Suprapubic skin (tissue), 4 donors: ENCODE measurements around the gene NLRP10. TPM values are rescaled to one million over a fixed set of nuclear protein-coding genes. Genes with fewer than 3 reads are reported as not detected.

ENCODE experiments used
- DNase-seq, 2 donors: peaks; one replicate each; pipeline ENCODE4 v3.0.0-alpha.2; 2019; ENCODE audit warnings: low spot score in 2 of 2
- H3K27ac ChIP-seq: fragments of 200-600 bp; sonication (generic); one replicate; pipeline ENCODE4 v1.5.1; 2019
- H3K27me3 ChIP-seq: fragments of 200-600 bp; sonication (generic); one replicate; pipeline ENCODE4 v1.5.1; 2019
- H3K36me3 ChIP-seq: fragments of 200-600 bp; sonication (generic); one replicate; pipeline ENCODE4 v1.5.1; 2019
- H3K4me1 ChIP-seq: fragments of 200-600 bp; sonication (generic); one replicate; pipeline ENCODE4 v1.5.1; 2019
- H3K4me3 ChIP-seq: fragments of 200-600 bp; sonication (generic); one replicate; pipeline ENCODE4 v1.5.1; 2019; ENCODE audit warnings: mild to moderate bottlenecking
- H3K9me3 ChIP-seq: fragments of 200-600 bp; sonication (generic); one replicate; pipeline ENCODE4 v1.5.1; 2019
- CTCF ChIP-seq, 2 donors: fragments of 200-600 bp in 1 of 2; fragments of 450-650 bp in 1 of 2; sonication (generic) in 1 of 2; IDR thresholded peaks; one replicate each; pipeline ENCODE4 v1.5.1; 2016 to 2019; ENCODE audit warnings: antibody characterized with exemption in 2 of 2, mild to moderate bottlenecking in 1 of 2, moderate library complexity in 1 of 2
- EP300 ChIP-seq: sonication (generic); formaldehyde crosslinking; IDR thresholded peaks from one replicate; pipeline ENCODE4 v1.6.1; 2017; ENCODE audit warnings: antibody characterized with exemption
- POLR2A ChIP-seq, 2 donors: fragments of 450-650 bp; IDR thresholded peaks; one replicate each; pipeline ENCODE4 v1.6.1; 2017; ENCODE audit warnings: antibody characterized with exemption in 2 of 2, mild to moderate bottlenecking in 2 of 2, moderate library complexity in 2 of 2
- POLR2AphosphoS5 ChIP-seq, 3 donors: sonication (generic); formaldehyde crosslinking; IDR thresholded peaks; one replicate each; pipeline ENCODE4 v1.6.1; 2017; ENCODE audit warnings: antibody characterized with exemption in 3 of 3
- WGBS: methylation state at CpG from one replicate; pipeline ENCODE4 v1.1.5; 2018; 5-methylcytosine and 5-hydroxymethylcytosine counted together
- total RNA-seq, 4 donors: library from RNA; depleted of rRNA; stranded (reverse); fragments of >200 nt; gene quantifications; one replicate each; pipeline ENCODE4 v1.1.0, GENCODE V29; 2016

The NLRP10 gene
- total RNA-seq, 4 donors from 2014 or later = 12.9 to 68.0 (median 42.4) TPM

DNA sequence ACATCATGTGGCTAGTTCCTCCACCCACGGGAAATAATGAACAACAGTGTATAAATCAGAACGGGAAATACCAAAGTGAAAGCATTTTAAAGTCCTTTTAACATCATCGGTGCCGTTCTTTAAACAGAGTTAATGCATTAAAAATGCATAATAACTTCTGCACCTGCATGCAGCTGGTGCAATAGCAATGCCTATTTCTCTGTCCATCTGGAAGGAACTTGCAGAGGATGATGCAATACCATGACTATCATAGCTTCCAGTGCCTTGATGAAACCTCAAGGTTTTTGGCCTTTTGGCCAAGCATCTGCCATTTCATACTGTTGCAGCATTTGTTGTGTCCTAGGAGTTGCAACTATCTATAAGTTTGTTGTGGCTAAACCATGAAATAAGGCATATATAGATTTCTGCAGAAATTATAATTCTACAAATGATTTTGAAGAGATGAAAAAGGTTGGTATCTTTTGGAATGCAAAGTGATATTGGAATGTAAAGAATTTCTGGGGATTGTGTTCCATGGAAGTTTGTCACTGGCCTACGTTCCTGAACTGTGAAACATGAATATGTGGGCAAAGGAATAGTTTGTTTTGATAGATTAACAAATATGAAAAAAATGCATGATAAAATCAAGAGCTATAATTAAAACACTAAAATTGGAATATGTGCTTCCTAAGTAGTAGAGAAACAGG, 12.1 kb upstream of the NLRP10 start:
- Histone ChIP-seq H3K4me1 (no peaks in the 10 kb centered on the region), H3K9me3 (no peaks in the 10 kb centered on the region), H3K27me3 (no peaks in the 10 kb centered on the region), H3K36me3 (no peaks in the 10 kb centered on the region), H3K4me3 (no peak overlapping the region), H3K27ac (no peak overlapping the region)
- WGBS = 35% methylated on average over 5 of the region's 5 CpGs
- no peak for DNase-seq
- TF ChIP-seq EP300 = no peak
- no peak for TF ChIP-seq POLR2A (IDR thresholded peaks at IDR 0.05)
- TF ChIP-seq CTCF (IDR thresholded peaks at IDR 0.05) = no peak
- no peak for TF ChIP-seq POLR2AphosphoS5 (IDR thresholded peaks at IDR 0.05)

DNA sequence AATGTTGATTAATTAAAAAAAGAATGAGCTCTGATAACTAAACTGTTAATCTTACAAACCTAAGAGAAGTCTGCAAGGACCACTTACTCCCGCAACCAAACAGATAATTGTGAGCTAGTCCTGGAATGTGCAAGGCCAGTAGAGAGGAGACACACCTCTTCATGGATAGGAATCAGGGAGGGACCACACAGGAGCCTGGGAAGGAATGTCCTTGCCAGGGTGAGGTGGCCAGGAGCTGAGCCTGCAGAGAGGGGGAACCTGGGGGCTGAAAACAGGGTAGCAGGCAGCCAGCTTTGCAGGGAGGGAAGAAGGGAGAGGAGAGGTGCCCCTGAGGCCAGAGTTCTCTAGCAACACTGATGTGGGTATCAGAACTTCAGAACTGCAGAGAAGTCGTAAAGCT, 9.4 kb upstream of the NLRP10 start:
- DNase-seq = no peak
- no peak overlapping the region for H3K4me3 ChIP-seq
- no peaks in the 10 kb centered on the region for H3K9me3 ChIP-seq
- no peaks in the 10 kb centered on the region for H3K4me1 ChIP-seq
- H3K27me3 ChIP-seq = no peaks in the 10 kb centered on the region
- H3K36me3 ChIP-seq = no peaks in the 10 kb centered on the region
- WGBS = 84% methylated on average over 2 of the region's 2 CpGs
- TF ChIP-seq EP300 (no peak), POLR2AphosphoS5 (IDR thresholded peaks at IDR 0.05) (no peak), POLR2A (IDR thresholded peaks at IDR 0.05) (no peak), CTCF (IDR thresholded peaks at IDR 0.05) (no peak)
- no peak overlapping the region for H3K27ac ChIP-seq

- WGBS = 80% methylated on average over 5 of the region's 5 CpGs
- H3K27ac ChIP-seq = no peak overlapping the region
- no peak overlapping the region for H3K4me3 ChIP-seq
- no peaks in the 10 kb centered on the region for H3K27me3 ChIP-seq
- no peak for DNase-seq
- H3K4me1 ChIP-seq = no peaks in the 10 kb centered on the region
- TF ChIP-seq CTCF (IDR thresholded peaks at IDR 0.05) (no peak), POLR2AphosphoS5 (IDR thresholded peaks at IDR 0.05) (no peak), EP300 (no peak), POLR2A (IDR thresholded peaks at IDR 0.05) (no peak)
- no peaks in the 10 kb centered on the region for H3K36me3 ChIP-seq
- no peaks in the 10 kb centered on the region for H3K9me3 ChIP-seq
Observed at GRCh38 chr11:7973011-7973410, 7.8 kb upstream of the NLRP10 start.

DNA sequence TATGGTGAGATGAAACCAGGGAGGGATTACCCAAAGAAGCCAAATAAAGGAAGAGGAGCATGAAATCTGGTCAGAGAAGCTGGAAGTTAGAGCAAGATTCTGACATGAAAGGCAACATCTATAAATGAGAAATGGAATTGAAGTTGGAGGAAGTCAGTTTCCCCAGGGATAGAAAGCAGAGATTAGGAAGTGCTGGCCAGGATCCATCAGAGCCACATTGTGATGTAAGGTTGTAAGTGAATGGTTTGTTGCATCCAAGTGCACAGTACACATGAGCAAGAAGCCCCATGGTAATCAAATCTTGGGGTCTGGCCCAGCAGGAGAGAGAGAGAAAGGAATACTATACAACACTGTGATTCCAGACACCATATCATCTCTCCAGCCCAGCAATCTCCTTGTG, 6.6 kb upstream of the NLRP10 start:
- DNase-seq = no peak
- TF ChIP-seq EP300 = no peak
- no peak for TF ChIP-seq CTCF (IDR thresholded peaks at IDR 0.05)
- TF ChIP-seq POLR2AphosphoS5 (IDR thresholded peaks at IDR 0.05) = no peak
- TF ChIP-seq POLR2A (IDR thresholded peaks at IDR 0.05) = no peak
- H3K36me3 ChIP-seq = no peaks in the 10 kb centered on the region
- H3K9me3 ChIP-seq = no peaks in the 10 kb centered on the region
- no peaks in the 10 kb centered on the region for H3K27me3 ChIP-seq
- no peak overlapping the region for H3K27ac ChIP-seq
- H3K4me3 ChIP-seq = no peak overlapping the region
- H3K4me1 ChIP-seq = no peaks in the 10 kb centered on the region

DNA sequence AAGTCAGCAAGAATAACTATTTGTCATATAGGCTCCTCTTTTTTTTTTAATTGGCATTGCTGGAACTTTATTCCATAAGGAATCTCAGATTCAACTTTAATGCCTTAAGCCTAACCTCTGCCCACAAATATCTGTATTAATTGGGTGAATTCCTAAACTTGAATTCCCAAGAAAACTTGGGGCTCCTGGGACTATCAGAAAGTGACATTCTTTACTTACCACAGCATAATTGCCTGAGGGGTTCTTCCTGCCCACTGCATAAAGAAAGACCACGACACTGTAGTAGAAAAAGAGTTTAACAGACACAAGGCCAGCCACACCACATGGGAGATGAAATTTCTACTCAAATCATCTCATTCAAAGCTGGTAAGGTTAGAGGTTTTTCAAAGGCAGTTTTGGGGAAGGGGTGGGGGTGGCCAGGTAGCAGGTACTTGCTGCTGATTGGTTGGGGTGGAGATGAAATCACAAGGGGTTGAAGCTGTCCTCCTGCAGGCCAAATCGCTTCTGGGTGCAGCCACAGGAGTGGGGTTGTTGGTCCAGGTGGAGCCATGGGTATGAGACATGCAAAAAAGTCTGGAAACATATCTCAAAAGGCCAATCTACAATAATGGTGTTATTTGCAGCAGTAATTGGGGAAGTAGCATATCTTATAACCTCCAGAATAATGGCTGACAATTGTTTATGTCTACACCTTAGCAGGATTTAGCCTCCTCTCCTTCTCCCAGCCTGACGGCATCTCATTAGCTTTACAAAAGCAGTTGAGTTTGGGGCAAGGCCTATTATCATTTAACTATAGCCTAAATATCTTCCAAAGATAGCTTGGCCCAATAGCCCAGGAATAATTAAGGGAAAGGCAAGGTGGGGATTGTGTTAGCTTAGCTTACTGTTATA, 4.8 kb upstream of the NLRP10 start:
- no peak overlapping the region for H3K27ac ChIP-seq
- TF ChIP-seq POLR2AphosphoS5 (IDR thresholded peaks at IDR 0.05) = no peak
- no peak for TF ChIP-seq POLR2A (IDR thresholded peaks at IDR 0.05)
- TF ChIP-seq CTCF (IDR thresholded peaks at IDR 0.05) = no peak
- TF ChIP-seq EP300 = no peak
- H3K27me3 ChIP-seq = no peaks in the 10 kb centered on the region
- H3K9me3 ChIP-seq = no peaks in the 10 kb centered on the region
- DNase-seq = no peak
- H3K4me3 ChIP-seq = no peak overlapping the region
- H3K36me3 ChIP-seq = no peaks in the 10 kb centered on the region
- WGBS = 74% methylated on average over 3 of the region's 3 CpGs
- no peaks in the 10 kb centered on the region for H3K4me1 ChIP-seq
